D721Med (cell line): Measurements from ENCODE around the gene OR2G2.

ENCODE experiments used
- DNase-seq: peaks from one replicate; pipeline ENCODE4 v3.0.0; 2011; ENCODE audit warnings: low spot score; ENCODE audit not compliant: insufficient read length
- FAIRE-seq: peaks from 2 replicates; lab custom pipeline; 2011; peaks lifted over from hg19 to GRCh38; lab: Jason Lieb, UNC
- TF ChIP-seq, protein P1 (sequence below): IDR thresholded peaks from 2 replicates; pipeline ENCODE4 v1.5.1; 2012; ENCODE audit warnings: mild to moderate bottlenecking, control low read depth; ENCODE audit not compliant: insufficient read depth; ENCODE audit errors: missing control alignments

Gene OR2G2

DNA sequence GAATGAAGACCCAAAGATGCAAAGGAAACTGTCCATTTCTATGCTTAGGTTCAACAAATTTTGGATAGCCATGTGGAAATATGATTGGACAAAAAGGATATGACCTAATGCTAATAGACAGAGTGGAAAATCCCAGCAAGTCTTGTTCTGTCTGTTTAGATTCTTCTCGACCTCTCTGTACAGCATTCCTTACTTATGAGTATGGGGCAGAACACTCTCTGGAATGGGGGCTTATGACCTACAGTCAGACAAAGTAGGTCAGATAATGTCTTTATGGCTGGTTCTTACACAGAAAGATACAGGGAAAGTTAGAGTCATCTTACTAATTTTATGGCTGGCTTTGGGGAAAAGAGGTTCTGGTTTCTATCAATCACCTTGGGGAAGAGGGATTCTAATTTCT is 36.4 kb upstream of the OR2G2 start:
- FAIRE-seq (no peak), DNase-seq (no peak)
- TF ChIP-seq, protein P1, sequence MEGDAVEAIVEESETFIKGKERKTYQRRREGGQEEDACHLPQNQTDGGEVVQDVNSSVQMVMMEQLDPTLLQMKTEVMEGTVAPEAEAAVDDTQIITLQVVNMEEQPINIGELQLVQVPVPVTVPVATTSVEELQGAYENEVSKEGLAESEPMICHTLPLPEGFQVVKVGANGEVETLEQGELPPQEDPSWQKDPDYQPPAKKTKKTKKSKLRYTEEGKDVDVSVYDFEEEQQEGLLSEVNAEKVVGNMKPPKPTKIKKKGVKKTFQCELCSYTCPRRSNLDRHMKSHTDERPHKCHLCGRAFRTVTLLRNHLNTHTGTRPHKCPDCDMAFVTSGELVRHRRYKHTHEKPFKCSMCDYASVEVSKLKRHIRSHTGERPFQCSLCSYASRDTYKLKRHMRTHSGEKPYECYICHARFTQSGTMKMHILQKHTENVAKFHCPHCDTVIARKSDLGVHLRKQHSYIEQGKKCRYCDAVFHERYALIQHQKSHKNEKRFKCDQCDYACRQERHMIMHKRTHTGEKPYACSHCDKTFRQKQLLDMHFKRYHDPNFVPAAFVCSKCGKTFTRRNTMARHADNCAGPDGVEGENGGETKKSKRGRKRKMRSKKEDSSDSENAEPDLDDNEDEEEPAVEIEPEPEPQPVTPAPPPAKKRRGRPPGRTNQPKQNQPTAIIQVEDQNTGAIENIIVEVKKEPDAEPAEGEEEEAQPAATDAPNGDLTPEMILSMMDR: no peak

DNA sequence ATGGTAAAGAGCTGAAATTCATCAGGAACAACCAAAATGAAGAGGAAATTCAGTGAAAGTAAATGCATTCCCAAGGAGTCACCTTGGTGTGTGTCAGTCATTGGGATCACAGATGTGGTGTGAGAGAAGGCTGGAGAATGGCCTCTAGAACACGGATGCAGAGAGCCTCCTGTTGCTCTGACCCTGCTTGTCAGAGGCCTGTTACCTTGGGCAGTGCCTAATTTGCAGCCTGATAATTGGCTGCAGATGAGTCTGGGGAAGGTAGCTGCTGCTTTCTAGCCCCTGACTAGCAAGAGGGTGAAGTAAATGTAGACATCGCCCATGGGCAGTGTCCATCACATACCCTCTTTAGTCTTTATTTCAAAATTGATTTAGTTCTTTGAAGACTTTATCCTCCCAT is 35.9 kb upstream of the OR2G2 start:
- FAIRE-seq (no peak), DNase-seq (no peak)
- TF ChIP-seq, protein P1: no peak

DNA sequence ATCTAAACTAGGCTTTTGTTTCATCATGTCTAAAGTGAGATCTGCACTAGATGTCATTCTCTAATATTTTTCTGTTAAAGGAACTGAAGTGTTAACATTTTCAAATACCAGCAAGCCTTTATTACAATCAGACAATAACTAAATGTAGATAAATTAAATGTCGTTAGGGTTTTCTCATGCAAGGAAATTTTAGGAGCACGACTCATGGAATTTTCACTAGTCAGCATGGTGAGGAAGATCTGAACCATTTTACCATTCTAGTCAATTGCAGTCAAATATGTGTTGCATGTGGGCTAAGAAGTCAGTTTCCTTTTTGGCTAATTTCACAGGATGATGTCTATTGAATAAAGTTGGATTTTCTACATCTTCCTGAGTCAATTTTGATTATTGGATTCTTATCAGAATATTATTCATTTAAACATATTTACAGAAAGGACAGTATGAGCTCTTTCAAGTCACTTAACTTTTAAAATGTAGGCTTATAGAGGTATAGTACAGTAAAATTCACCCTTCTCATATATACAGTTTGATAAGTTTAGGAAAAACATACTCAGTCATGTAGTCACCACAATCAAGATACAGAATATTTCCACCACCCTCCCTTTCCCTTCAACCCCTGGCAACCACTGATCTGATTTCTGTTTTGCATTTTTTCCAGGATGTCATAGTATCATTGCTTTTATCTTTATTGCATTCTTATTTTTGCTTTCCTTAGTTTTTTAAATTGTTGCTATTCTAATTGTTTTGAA is 30.1 kb upstream of the OR2G2 start:
- TF ChIP-seq, protein P1: no peak

DNA sequence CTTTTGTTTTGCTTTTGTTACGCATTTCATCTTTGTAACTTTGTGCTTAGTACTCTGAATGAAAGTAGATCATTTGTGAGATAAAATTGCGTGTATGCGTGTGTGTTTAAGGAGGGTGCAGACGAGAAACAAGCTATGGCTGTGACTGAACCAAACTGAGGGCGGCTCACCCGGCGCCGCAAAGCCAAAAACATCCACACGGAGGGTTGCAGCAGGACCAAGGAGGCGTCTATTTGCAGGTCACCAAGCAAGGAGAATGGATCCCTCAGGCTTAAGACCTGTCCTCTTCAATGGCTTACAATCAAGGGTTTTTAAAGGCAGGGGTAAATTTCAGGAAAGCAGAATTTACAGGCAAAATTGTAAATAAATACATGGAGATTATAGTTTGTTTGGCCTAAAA is 26.4 kb upstream of the OR2G2 start:
- no peak for DNase-seq
- TF ChIP-seq, protein P1: no peak
- no peak for FAIRE-seq

More for the DNA sequence above, 30.1 kb upstream of the OR2G2 start:
- FAIRE-seq (no peak), DNase-seq (no peak)

DNA sequence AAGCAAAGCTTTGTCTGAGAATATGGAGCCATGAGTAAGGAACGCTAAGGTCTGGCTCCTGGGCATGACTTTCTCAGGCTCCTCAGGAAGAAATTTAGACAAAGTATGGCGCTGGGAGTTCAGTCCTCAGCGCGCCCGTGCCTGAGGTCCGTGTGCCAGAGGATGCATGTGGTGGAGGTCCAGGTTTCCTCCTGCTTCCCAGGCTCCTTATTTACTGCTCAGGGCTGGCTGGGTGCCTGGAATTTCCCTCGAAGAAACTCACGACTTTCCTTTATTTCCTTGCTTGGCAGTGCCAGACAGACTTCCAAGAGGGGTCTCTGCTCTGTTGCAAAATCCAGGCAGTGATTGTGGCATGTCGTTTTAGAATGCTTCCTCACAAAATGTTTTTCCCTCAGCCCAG is 26.0 kb upstream of the OR2G2 start:
- no peak for FAIRE-seq
- TF ChIP-seq, protein P1: no peak
- DNase-seq: no peak

DNA sequence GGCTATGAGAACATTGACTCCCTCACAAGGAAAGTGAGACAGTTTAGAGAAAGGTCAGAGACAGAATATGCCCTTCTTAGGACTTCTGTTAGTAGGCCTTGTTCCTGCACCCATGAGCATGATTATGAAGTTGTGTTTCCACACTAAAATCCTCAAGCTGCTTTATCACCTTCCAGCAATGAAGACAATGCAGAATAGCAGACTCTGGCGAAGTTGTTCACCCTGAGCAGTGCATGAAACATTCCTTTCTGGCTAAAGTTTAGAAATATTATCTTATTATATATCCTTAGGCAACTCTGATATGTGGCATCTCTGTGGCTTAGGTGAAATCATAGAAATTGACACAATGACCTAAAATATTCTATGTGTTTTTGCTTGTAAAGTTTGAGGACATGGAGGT is 13.9 kb upstream of the OR2G2 start:
- DNase-seq (no peak), FAIRE-seq (no peak)
- TF ChIP-seq, protein P1: no peak

DNA sequence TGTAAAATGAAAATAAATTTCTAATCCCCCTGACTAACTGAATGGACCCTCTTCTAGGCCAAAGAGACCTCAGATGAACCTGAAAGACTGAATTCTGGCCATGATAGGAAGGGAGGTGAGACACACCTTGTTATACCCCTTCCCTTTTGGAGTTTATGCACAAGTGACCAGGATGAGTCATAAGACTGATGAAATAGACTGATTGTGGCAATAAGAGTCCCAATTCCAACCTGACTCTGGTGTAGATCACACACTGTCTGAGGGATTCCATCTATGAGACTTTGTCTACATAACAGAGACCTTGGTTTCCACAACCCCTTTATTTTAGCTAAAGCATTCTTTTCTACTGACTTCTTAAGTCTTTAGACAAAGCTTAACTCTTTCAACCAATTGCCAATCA is 13.5 kb upstream of the OR2G2 start:
- no peak for FAIRE-seq
- DNase-seq: no peak
- TF ChIP-seq, protein P1: no peak
